Measurements from ENCODE around the gene NKAP.
"Not testable (repeated sequence)": the region's sequence is repeated elsewhere in the genome, so short reads cannot be mapped to it uniquely, and the experiment has no call there.

DNA sequence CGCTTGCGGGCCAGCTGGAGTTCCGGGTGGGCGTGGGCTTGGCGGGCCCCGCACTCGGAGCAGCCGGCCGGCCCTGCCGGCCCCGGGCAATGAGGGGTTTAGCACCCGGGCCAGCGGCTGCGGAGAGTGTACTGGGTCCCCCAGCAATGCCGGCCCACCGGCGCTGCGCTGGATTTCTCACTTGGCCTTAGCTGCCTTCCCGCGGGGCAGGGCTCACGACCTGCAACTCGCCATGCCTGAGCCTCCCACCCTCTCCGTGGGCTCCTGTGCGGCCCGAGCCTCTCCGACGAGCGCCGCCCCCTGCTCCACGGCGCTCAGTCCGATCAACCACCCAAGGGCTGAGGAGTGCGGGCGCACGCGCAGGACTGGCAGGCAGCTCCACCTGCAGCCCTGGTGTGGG, 52.9 kb downstream of the NKAP start:
- TF ChIP-seq, protein P1, sequence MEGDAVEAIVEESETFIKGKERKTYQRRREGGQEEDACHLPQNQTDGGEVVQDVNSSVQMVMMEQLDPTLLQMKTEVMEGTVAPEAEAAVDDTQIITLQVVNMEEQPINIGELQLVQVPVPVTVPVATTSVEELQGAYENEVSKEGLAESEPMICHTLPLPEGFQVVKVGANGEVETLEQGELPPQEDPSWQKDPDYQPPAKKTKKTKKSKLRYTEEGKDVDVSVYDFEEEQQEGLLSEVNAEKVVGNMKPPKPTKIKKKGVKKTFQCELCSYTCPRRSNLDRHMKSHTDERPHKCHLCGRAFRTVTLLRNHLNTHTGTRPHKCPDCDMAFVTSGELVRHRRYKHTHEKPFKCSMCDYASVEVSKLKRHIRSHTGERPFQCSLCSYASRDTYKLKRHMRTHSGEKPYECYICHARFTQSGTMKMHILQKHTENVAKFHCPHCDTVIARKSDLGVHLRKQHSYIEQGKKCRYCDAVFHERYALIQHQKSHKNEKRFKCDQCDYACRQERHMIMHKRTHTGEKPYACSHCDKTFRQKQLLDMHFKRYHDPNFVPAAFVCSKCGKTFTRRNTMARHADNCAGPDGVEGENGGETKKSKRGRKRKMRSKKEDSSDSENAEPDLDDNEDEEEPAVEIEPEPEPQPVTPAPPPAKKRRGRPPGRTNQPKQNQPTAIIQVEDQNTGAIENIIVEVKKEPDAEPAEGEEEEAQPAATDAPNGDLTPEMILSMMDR (conservative IDR thresholded peaks at IDR 0.05; ENCODE audit: low read length): not testable (repeated sequence)
- TF ChIP-seq EZH2phosphoT487 (IDR thresholded peaks at IDR 0.05; ENCODE audit: borderline replicate concordance, low read depth, low read length): not testable (repeated sequence)

All from OCI-LY7 (cell line).